Stimulated activated CD8-positive, alpha-beta memory T cell treated with anti-CD3 and anti-CD28 coated beads, Interleukin-12 subunit alpha, Interleukin-12 subunit beta, amount 100 ng/mL, for 1 hour (primary cell): ENCODE results near the gene ACTC1.

ENCODE experiments used
- DNase-seq: peaks from one replicate; pipeline ENCODE4 v3.0.0-alpha.2; 2020; ENCODE audit warnings: low read depth

The ACTC1 gene

DNA sequence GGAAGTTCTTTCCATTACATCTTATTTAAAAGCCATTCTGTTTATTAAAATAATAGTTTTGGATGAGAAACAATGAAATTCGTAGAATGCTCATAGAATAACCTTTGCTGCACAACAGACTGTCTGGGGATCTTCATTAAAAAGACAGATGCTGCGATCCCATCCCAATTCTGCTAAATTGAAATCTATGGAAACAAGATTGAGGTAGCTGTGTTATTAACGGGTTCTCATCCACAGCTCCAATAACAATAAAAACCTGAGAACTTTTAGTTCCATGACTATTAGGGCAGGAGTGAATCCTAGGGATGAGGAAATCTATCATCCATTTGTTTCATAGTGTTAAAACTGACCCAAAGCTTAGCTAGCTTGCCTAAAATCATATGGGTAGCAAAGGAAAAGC lies 38.1 kb downstream of the ACTC1 start:
- DNase-seq = no peak

DNA sequence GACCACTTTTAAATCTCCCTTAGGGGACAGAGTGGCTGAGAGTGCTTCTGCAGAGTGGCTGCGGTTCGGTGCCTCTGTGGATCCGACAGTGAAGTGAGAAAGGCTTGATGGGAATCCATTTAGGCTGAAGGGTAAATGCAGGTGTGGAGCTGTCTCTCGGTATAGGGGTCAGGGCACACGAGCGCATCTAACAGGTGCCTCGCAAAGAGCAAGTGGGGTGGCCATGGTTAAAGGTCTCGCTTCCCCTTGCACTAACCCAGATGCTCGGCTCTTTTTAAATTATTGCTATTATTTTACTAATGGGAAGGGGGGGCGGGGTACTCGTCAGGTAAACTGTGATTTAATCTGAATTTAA lies 40.0 kb downstream of the ACTC1 start:
- DNase-seq = no peak

DNA sequence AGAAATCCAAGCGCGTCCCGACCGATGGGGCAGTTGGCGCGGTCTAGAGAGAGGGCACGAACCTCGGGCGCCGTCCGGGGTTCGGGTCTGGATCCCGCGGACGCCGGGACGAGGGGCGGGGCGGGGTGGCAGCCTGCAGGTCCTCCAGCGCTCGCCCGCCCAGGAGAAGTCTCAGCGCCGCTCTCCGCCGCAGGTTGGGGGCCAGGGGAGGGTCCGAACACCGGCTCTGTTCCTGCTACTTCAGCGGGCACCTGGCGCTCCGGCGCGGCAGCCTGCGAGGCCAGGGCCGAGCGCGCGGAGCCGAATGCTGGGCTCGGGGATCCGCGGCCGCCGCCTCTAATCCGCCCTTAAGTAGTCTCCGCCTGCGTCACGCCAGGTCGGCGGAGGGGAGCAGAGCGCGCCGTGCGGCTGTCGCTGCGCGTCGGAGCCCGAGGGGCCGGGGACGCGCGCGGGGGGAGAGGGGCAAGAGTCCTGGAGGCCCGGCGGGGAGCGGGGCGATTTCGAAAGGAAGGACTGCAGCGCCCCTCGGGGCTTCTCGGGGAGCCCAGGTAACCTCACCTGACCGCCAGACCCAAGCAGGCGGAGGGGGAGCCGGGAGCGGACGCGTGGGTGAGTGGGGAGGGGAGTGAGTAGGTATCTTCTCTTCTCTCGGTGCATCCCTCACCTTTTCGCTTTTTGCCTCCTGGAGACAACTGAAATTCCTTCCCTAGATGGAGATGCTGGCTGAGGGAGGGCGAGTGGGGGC lies 40.5 kb downstream of the ACTC1 start, which contains the start of gene GJD2:
Gene GJD2 (minus strand): TSS at position 325 of the 745 bp plus-strand sequence. CDS start 510 bp downstream, outside the sequence.
- DNase-seq = no peak

DNA sequence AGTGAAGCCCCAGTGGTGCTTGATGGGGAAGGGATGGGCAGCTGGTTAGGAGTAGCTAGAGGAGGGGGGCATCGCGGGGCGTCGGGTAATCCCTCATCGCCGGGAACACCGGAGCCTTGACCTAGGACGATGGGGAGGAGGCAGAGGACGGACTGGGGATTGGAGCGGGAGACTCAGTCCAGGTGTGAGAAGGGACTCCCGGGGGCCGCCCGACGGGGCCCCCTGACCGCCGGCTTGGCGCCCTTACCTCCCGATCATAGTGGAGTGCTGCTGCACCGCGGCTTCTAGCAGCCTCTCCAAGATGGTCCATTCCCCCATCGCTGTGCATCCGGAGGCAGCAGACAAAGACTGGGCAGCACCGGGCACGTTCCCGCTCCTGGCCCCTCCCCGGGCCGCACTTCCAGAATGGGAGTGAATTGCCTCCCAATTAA lies 41.2 kb downstream of the ACTC1 start:
- DNase-seq = no peak

DNA sequence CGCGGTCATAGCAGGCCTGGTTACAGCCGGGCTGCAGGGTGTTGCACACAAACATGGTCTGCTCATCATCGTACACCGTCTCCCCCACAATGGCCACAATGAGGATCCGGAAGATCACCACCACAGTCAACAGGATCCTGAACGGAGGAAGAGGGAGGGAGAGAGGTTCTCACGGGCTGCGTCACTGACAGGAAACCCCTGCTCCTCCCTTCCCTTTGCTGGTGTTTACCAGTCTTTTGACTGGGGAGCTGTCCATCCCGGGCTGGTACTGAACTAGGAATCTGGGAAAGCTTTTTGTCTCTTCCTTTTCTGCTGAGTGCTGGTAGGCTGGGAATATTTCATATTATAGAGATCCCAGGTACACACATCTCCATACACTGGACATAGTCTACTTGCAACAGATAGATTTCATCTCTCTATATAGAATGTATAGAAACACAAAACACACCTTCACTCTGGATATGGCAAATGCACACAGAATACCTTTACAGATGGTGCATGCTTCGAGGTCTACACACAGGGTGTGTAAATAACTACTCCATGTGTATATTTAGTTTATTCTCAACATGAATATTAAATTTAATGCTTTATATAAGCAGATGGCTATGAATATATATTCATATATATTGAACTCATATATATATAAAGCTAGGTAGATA lies 42.0 kb downstream of the ACTC1 start:
- no peak for DNase-seq

DNA sequence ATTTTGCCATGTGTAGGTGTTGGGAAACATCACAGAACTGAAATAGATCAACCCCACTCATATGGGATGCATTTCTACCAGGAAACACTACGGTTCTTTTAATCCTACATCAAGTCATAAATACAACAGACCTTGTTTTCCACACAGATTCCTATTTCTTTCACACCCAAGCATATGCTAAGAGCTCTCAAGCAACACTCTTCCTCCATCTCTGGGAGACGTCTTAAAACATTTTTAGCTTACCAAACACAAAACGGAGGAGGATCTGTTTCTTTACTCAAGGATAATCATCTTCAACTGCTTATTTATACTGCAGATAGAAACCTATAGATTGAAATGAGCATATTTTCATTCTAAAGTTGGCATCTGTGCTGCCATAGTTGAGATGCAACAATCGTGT lies 45.7 kb downstream of the ACTC1 start:
- no peak for DNase-seq
